Ramos (cell line): Measurements from ENCODE around the gene MYMX.
"Not testable (repeated sequence)": the region's sequence is repeated elsewhere in the genome, so short reads cannot be mapped to it uniquely, and the experiment has no call there.

Experiments
- in situ Hi-C: fragments of 300-500 bp; cut with MboI; formaldehyde crosslinking; loops from one replicate; pipeline ENCODE4 v1.14.3; 2022; ENCODE audit warnings: low sequenced_read_pairs; ENCODE audit not compliant: unreplicated experiment

Gene MYMX

DNA sequence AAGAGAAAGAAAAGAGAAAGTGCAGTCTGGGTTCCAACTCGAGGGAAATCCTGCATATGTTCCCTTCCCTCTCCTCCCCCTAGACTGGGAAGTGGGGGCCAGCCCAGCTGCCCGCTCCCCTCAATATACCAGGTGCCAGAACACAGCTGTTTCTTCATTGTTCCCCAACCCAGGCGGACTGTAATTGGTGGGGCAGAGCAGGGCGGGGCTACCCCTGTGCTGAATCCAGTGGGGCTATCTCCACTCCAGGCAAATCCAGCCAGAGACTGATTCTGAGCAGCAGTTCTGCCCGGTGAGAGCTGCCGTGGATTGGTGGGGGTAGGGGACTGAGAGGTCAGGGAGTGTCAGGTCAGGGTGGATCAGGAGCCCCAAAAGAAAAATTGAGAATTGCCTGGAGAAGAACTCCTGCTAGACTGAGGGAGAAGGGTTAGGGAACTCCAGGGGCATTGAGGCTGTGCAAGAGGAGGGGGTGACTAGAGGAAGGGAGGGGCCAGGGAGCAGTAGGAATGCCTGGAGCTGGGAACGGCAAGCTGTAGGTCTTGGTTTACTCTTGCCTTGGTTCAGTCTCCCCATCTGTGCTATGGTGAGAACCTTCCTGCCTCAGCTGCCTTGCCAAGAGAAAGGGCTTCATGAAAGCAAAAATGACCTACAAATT lies at the start of gene MYMX:
TSS of gene MYMX (plus strand) at position 250 of the 655 bp plus-strand sequence. CDS start 546 bp downstream, outside the sequence.
- in situ Hi-C loops, result no loop called here

DNA sequence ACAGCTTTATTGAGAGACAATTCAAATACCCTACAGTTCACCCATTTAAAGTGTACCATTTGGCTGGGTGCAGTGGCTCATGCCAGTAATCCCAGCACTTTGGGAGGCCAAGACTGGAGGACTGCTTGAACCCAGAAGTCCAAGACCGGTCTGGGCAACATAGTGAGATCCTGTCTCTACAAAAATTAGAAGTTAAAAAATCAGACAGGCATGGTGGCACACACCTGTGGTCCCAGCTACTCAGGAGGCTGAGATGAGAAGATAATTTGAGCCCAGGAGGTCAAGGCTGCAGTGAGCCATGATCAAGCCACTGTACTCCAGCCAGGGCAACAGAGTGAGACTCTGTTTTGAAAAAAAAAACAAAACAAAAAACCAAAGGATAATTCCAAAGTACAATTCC lies 49.2 kb upstream of the MYMX start:
- in situ Hi-C loops, result loop anchor here (5.0 to 25.0 kb wide), 2 partner anchors 80 to 170 kb away; partner anchors contain the start of genes HSP90AB1 and SPATS1

DNA sequence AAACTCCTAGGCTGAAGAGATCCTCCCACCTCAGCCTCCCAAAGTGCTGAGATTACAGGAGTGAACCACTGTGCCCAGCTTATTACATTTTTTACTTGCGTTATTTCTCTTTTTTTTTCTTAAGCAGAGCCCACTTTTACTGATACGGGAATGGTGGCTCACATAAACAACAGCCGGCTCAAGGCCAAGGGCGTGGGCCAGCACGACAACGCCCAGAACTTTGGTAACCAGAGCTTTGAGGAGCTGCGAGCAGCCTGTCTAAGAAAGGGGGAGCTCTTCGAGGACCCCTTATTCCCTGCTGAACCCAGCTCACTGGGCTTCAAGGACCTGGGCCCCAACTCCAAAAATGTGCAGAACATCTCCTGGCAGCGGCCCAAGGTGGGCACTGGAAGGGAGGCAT lies 47.6 kb upstream of the MYMX start:
- in situ Hi-C loops, result loop anchor here (5.0 to 25.0 kb wide), 2 partner anchors 78 to 168 kb away; partner anchors contain the start of genes HSP90AB1 and SPATS1

DNA sequence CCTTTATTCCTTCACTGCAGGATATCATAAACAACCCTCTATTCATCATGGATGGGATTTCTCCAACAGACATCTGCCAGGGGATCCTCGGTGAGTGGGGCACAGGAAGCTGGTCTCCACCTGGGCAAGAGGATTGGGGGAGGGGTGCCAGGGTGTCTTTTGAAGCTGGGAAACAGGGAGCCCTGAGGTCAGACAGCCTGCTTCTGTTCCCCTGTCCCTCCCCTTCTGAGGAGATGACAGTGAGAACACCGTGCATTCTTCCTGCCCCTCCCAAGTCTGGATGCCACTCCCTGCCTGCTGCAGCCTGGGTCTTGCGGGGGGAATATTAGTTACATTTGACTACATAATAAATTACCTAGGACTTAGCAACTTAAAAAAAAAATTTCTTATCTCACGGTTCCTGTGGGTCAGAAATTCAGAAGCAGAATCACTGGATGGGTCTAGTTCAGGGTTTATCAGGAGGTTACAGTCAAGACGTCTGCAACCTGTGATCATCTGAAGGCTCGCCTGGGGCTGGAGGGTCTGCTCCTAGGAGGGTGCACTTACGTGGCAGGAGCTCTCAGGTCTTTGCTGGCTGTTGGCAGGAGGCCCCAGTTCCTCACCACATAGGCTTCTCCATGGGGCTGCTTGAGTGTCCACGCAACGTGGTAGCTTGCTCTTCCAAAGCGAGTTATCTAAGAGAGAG lies 46.7 kb upstream of the MYMX start:
- in situ Hi-C loops, result loop anchor here (5.0 to 25.0 kb wide), 2 partner anchors 77 to 167 kb away; partner anchors contain the start of genes HSP90AB1 and SPATS1

DNA sequence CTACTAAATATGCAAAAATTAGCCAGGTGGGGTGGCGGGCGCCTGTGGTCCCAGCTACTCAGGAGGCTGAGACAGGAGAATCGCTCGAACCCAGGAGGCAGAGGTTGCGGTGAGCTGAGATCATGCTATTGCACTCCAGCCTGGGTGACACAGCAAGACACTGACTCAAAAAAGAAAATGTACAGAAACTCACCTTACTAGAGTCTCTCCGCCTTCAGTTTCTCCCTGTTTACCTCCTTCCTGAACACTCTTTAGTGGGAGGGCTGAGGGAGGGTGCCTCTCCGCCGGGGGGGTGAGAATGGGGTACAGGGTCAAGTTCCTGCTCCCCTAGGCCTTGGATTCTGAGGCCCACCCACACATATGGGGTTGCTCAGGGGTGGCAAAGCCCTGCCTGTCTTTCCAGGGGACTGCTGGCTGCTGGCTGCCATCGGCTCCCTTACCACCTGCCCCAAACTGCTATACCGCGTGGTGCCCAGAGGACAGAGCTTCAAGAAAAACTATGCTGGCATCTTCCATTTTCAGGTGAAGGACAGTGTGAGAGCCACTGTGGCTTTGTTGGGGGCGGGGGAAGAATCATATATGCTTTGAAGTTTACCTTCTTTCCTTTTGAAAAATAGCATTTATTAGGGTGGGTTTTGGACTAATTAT lies 44.7 kb upstream of the MYMX start:
- in situ Hi-C loops, result loop anchor here (25.0 kb wide), 1 partner anchor 165 kb away; the partner anchor contains the start of gene SPATS1

DNA sequence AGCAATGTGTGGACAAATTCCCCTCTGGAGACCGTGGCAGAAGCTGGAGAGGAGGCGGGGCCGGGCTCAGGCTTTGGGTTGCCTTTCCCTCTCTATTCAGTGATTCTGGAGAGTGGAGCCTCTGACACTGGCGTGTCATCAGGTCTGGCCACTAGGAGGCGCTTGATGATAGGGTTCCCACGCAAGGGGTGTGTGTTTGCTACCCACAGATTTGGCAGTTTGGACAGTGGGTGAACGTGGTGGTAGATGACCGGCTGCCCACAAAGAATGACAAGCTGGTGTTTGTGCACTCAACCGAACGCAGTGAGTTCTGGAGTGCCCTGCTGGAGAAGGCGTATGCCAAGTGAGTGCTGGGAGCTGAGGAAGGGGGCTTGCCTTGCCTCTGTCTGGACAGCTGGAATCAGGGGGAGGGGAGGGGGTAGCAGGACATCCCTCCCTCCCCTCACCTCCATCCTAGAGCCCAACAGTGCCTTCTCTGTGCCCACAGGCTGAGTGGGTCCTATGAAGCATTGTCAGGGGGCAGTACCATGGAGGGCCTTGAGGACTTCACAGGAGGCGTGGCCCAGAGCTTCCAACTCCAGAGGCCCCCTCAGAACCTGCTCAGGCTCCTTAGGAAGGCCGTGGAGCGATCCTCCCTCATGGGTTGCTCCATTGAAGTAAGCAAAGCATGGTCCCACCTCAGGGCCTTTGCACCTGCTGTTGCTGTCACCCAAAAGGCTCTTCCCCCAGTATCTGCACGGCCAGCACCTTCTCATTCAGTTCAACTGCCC lies 43.8 kb upstream of the MYMX start:
- in situ Hi-C loops, result loop anchor here (25.0 kb wide), 1 partner anchor 164 kb away; the partner anchor contains the start of gene SPATS1

DNA sequence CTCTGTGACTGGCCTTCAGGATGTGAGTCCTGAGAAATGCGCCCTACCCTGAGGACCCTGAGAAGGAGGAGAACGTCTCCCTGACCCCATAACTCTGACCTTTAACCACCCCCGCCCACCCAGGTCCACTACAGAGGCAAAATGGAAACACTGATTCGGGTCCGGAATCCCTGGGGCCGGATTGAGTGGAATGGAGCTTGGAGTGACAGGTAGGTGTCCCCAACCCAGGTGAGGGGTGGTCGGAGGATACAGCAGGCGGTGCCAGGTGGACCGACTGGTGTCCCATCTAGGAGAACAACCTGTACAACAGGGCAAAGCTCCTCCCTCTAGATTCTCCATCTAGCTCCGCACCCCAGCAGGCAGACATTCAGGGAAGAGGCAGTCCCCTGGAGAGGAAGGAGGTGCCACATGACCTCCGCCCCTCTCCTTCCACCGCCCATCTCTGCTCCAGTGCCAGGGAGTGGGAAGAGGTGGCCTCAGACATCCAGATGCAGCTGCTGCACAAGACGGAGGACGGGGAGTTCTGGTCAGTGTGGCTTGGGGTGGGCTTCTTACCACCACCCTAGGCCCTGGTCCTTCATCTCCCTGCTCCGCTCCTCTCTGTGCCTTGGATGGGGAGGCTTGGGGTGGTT lies 40.5 kb upstream of the MYMX start:
- in situ Hi-C loops, result no loop called here

DNA sequence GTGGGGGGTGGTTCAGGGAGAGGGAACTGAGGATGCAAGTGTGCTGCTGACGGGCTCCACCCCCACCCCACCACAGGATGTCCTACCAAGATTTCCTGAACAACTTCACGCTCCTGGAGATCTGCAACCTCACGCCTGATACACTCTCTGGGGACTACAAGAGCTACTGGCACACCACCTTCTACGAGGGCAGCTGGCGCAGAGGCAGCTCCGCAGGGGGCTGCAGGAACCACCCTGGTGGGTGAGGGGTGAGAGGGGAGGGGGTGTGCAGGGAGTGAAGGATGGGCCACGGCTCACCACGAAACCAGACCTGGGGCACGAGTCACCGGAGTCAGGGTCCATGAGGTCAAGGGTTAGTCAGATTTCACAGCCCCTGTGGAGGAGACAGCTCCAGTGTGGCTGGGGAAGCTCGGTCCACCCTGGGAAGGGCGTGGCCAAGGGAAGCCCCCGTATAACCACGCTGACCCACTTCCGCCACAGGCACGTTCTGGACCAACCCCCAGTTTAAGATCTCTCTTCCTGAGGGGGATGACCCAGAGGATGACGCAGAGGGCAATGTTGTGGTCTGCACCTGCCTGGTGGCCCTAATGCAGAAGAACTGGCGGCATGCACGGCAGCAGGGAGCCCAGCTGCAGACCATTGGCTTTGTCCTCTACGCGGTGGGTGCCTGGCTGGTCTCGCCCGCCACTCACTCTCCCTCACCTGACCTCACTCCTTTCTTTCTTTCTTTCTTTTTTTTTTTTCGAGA lies 39.8 kb upstream of the MYMX start:
- in situ Hi-C loops, result no loop called here

DNA sequence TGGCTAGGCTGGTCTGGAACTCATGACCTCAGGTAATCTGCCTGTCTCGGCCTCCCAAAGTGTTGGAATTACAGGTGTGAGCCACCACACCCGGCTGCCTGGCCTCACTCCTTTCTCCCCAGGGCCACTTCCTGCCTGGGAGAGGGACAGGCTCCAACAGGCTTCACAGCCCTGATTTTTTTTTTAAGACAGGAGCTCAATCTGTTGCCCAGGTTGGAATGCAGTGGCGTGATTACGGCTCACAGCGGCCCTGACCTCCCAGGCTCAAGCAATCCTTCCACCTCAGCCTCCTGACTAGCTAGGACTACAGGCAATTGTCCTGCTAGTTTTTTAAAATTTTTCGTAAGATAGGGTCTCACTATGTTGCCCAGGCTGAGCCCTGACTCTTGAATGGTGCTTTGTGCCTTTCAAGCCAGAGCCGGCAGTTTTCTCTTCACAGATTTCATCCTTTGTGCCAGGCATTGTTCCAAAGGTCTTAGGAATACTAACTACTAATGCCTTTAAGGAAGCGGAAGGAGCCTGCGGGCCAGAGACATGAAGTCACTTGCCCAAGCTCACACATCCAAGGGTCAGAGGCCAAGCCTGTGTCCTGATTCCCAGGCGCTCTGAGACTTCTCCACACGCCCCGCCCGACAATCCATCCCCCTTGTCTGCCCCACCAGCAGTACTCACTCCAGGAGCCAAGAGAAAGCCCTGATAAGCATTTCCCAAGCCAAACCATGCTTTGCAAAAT lies 38.9 kb upstream of the MYMX start:
- in situ Hi-C loops, result no loop called here

DNA sequence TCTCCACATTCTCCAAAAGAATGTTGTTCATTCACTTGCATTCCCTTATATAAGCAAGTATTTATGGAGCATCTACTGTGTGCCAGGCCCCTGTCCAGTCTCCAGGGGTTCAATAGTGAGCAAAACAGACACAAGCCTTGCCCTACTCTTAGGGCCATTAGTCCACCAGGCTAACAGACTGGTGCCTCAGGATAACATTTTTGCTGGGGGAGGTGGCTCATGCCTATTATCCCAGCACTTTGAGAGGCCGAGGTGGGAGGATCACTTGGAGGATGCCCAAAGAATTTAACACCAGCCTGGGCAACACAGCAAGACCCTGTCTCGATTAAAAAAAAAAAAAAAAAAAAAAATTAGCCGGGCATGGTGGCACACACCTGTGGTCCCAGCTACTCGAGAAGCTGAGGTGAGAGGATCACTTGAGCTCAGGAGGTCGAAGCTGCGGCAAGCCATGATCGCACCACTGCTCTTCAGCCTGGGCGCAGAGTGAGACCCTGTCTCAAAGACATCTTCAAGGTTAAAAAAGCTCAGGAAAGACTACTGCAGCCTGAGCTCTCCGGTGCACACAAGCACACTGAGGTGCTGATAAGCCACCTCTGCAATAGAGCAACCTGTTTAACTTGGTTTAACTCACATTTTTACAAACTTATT lies 38.2 kb upstream of the MYMX start:
- in situ Hi-C loops, result no loop called here

DNA sequence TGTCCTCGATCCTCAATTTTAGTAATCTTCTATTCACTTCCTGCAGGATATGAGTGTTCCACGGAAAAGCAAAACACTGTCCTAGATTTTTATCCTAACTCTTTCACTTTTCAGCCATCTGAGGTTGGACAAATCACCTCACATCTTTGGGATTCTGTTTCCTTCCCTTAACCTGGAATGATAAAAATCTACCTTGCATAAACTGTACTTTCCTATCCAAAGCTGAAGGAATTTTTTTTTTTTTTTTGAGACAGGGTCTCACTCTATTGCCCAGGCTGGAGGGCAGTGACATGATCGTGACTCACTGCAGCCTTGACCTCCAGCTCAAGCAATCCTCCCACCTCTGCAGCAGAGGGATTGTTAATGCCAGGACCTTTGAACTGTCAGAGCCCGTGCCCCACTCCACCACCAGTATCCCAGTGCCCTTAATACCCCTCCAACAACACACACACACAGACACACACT lies 37.6 kb upstream of the MYMX start:
- in situ Hi-C loops, result no loop called here

DNA sequence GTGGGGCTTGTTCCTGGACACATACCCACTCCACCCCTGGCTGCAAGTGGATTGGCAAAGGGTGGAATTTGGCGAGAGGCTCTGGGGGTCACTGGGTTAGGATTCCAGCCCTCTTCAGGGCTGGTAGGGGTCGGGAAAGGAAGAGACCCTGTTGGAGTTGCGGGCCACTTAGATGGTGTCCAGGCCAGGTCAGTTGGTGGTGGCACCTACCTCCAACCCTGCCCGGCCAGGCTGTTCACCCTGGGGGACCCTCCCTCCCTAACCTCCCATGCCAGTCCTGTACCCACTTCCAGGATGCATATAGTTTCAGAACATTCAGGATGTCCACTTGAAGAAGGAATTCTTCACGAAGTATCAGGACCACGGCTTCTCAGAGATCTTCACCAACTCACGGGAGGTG lies 37.1 kb upstream of the MYMX start:
- in situ Hi-C loops, result no loop called here

DNA sequence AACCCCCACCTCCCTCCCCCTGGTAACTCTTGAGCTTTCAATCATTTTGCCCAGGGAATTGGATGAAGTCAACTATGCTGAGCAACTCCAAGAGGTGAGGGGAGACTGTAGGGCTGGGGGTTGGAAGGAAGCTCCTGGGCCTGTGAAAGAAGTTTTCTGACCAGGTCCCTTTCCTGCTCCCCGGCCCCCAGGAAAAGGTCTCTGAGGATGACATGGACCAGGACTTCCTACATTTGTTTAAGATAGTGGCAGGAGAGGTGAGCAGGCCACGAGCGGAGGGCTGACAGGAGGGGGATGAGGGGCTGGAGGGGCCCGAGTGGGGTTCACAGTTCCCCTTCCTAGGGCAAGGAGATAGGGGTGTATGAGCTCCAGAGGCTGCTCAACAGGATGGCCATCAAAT lies 36.3 kb upstream of the MYMX start:
- in situ Hi-C loops, result no loop called here

DNA sequence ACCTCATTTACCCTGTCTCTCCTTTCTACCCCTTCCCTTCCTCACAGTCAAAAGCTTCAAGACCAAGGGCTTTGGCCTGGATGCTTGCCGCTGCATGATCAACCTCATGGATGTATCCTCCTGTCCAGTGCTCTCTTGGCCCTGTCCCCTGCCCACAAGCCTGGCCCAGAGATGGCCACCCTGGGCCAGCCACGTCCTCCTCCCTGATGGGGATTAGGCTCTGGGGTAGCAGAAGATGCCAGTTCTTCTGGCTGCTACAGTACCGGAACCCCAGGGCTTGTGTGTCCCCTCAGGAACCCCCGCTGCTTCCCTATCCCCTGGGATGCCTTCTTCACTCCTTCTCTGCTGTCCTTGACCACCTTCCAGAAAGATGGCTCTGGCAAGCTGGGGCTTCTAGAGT lies 35.8 kb upstream of the MYMX start:
- in situ Hi-C loops, result no loop called here

DNA sequence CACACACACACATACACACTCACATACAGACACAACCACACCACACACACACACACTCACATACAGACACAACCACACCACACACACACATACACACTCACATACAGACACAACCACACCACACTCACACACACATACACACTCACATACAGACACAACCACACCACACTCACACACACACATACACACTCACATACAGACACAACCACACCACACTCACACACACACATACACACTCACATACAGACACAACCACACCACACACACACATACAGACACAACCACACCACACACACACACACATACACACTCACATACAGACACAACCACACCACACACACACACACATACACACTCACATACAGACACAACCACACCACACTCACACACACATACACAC lies 34.9 kb upstream of the MYMX start:
- in situ Hi-C loops, result not testable (repeated sequence)

DNA sequence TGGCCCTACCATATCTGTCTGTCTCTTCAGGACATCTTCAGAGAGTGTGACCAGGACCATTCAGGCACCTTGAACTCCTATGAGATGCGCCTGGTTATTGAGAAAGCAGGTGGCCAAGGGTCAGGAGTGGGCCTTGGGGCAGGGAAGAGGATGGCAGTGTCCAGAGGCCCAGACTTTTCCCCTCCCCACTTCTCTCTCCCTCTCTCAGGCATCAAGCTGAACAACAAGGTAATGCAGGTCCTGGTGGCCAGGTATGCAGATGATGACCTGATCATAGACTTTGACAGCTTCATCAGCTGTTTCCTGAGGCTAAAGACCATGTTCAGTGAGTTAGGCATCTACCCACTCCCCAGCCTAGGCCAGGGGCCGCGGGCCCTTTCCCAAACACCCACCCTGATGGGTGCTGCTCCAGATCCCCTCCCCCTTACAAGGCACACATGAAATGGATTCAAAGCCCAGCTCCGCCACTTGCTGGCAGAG lies 33.8 kb upstream of the MYMX start:
- in situ Hi-C loops, result no loop called here

DNA sequence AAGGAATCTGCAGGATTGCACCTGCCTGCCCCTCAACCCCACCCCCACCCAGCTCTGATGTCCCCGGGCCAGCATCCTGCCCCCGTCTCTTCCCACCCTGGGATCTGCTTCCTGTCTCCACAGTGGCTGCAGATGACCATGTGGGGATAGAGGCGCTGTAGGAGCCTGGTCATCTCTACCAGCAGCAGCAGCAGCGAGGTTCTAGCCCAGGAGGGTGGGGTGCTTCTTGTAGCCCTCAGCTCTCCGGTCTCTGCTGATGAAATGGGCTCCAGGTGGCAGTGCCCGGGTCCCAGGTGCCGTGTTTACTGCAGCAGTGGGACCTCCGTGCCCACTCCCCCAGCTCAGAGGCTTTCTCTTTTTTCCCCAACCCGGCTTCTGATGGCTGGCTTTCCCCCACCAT lies 32.9 kb upstream of the MYMX start:
- in situ Hi-C loops, result no loop called here

DNA sequence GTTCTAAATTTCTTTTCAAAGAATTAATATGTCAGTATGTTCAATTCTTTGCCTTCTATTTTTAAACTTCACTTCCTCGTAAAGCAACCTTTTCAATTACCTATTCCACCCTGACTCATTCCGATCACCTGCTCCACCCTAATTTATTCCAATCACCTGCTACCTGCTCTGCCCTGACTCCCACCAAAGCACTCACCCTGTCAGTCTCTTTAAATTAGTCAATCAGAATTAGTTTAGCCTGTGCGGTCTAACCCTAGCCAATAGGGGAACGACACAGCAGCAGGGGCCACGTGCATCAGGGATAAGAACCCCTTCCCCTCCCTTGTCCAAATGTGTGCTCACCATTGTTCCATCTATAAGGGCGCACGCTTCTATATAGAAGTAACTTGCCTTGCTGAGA lies 31.4 kb upstream of the MYMX start:
- in situ Hi-C loops, result not testable (repeated sequence)
